IMR-90 (cell line): ENCODE data around the gene ALKBH3. TPM values are rescaled to one million over a fixed set of nuclear protein-coding genes. Genes with fewer than 3 reads are reported as not detected.

Experiments
- CEBPB ChIP-seq: IDR thresholded peaks from 2 replicates; pipeline ENCODE4 v1.6.1; 2012; ENCODE audit warnings: low read depth, low read length, improper control_type of control experiment
- polyA plus RNA-seq, 3 experiments: library from polyadenylated mRNA; depleted of rRNA; stranded (reverse); fragments of >200 nt; gene quantifications; 2 replicates each; pipeline ENCODE4 v1.2.3, GENCODE V29; 2012; ENCODE audit warnings: low replicate concordance in 1 of 3
- total RNA-seq: library from RNA; depleted of rRNA; stranded (reverse); fragments of >200 nt; gene quantifications from 2 replicates; pipeline ENCODE4 v1.2.3, GENCODE V29; 2012
- TF ChIP-seq, protein P1 (sequence below): fragments of 150-350 bp; IDR thresholded peaks from 2 replicates; pipeline ENCODE4 v1.6.1; 2017; ENCODE audit warnings: mild to moderate bottlenecking, antibody characterized with exemption, low read length, low read depth

ALKBH3 gene
- total and polyA plus RNA-seq, 2 of the 4 experiments (the other 2 are of a cell fraction), result 27.7 to 62.9 TPM

DNA sequence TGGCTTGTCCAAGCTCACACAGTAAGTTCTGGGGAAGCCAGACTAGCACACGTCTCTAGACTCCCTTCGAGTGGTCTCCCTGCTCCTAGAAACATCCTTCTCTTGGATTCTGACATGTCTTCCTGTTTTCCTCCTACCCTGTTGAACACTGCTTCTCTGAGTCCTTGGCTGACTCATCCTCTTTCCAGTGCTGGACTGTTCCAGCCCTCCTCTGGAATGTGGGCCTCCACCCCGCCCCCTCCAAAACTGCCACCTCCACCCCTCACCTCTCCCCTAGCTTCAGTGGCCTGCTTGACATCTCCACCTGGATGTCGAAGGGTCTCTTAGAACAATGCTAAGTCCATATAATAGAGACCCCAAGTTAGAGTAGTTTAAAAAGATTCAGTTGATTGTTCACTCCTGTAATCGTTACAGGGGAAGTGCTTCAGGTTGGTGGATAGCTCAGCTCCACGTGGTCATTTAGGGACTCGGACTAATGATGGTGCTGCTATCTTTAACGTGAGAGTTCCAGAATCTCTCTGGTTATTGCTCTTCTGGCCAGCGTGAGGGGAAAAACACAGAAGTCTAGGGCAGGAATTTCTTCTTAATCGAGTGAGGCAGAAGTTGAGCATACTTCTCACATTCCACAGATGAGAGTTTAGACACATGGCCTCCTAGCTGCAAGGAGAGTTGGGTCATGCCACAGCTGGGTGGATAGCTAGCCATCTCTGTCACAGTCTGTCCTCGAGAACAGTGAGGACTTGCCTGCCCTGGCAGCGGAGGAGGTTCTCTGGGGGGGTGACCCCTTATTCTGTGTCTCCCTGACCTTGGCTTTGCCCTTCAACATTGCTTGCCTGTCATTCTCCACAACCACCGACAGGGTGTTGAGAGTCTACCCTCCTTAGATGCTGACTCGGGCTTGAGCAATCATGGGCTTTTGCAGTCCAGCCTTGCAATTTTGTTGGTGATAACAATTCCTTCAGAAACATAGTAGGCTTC is 57.1 kb downstream of the ALKBH3 start (continued):
- TF ChIP-seq, protein P1, sequence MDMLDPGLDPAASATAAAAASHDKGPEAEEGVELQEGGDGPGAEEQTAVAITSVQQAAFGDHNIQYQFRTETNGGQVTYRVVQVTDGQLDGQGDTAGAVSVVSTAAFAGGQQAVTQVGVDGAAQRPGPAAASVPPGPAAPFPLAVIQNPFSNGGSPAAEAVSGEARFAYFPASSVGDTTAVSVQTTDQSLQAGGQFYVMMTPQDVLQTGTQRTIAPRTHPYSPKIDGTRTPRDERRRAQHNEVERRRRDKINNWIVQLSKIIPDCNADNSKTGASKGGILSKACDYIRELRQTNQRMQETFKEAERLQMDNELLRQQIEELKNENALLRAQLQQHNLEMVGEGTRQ, result no peak
- peak; percentile 34; the same call in 1 of the 2 replicates for TF ChIP-seq CEBPB
